NCI-H1092 treated with DMSO at 0.1 percent for 48 hours (cell line): Measurements from ENCODE around the gene IFI27L1.
"Not testable (repeated sequence)": the region's sequence is repeated elsewhere in the genome, so short reads cannot be mapped to it uniquely, and the experiment has no call there.

Experiments used
- DNase-seq: peaks from one replicate; lab custom pipeline; 2025; lab: John Stamatoyannopoulos, UW

IFI27L1 gene

DNA sequence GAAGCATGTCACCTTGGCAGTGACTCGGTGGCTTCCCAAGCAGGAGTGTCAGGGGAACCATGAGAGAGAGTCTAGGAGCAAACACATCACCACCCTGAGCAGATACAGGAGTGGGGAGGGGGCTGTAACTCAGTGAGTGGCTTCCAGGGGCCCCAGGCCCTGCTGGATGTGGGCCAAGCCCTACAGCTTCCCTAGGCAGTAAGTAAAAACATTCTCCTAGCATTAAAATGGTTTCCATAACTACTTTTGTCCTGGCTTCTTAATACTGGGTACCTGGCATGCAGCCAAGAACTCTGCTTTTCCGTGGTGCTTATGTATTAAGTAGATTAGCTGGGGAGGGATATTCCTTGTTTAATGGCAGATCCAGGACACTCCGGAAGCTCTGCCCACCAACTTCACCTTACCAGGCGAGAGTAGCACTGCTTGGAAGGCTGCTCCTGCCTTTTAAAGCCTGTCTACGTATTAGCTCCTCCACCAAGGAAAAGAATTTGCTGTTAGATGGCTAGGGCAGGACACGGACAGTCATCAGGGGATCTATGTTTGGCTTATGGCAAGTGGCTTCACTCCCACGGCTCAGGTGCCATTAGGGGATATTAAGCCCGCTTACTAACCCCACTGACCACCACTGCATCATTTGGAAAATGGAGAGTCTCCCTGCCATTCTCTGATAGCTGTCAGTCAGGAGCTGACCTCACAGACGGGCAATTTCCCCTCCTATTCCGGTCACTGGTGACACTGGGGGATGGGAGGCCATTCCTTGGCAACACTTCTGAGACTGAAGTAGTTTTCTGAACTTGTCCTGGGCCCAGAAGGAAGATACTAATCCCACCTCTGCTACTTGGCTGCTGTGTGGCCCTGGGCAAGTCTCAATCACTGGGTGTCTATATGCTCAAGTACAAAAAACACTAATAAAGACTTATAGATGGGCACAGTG, 32.2 kb upstream of the IFI27L1 start:
- peak; percentile 43 for DNase-seq

DNA sequence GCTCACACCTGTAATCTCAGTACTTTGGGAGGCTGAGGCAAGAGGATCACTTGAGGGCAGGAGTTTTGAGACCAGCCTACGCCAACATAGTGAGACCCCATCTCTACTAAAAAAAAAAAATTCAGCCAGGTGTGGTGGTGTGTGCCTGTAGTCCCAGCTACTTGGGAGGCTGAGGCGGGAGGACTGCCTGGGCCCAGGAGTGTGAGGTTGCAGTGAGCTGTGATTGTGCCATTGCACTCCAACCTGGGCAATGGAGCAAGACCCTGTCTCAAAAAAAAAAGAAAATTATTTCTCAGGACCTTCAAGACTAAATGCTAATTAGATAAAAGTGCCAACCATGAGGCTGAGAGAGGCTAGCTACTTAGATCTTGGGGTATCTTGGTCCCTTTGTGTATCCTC, 31.5 kb upstream of the IFI27L1 start:
- no peak for DNase-seq

- DNase-seq = no peak
Observed at GRCh38 chr14:94050231-94050880, 30.8 kb upstream of the IFI27L1 start.

DNA sequence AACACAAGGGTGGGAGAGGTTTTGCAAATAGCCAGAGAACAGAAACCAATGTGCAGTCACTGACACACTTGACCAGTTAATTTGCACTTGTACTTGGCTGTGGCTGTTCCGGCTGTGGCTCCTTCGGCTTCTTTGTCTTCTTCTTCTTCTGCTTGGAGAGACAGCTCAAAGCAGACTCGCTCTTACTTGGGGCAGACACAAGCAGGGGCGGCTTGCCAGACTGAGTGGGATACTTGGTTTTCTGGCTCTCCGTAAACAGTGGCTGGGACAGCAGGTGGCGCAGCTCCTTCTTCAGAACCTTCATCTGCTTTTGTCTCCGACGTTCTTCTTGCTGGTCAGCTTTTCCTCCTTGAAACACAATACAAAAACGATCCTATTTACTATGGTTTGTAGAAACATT, 30.0 kb upstream of the IFI27L1 start:
- DNase-seq = no peak

DNA sequence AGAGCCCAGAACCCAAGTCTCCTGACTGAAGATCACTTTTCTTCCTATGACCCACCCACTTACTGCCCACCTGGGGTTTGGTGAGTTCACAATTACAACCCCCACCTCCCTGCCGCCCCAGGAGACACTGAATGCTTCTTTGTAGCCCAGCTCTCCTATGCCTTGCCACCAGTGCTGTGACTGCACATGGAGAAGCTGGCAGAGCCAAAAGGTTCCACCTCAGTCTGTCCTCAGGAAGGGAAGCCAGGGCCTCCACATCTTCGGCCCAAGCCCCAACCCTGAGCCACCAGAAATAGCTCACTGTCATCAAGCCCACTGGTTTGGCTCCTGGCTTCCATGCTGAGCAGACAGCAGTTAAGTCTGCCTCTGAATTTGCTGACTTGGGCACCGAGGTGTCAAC, 29.3 kb upstream of the IFI27L1 start:
- no peak for DNase-seq

GRCh38 chr14:94052199-94052598, 28.9 kb upstream of the IFI27L1 start:
- DNase-seq = no peak

DNA sequence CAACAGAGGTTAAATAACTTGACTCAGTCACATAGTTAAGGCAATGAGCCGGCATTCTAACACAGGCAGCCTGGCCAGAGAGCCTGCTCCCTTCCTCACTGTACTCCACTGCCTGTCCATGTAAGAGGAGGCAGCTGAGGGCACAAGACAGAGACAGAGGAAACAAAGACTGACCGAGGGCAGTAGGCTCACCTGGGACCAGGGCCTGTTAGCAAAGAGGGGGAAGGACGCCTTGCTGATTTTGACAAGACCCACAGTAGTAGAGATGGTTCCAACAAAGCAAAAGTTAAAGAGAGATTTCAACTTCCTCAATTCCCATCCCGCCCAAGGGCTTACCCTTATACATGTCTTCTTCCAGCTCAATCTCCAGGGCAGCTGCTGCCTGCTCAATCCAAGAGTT, 28.4 kb upstream of the IFI27L1 start:
- no peak for DNase-seq

GRCh38 chr14:94054401-94054800, 26.7 kb upstream of the IFI27L1 start:
- DNase-seq = no peak

DNA sequence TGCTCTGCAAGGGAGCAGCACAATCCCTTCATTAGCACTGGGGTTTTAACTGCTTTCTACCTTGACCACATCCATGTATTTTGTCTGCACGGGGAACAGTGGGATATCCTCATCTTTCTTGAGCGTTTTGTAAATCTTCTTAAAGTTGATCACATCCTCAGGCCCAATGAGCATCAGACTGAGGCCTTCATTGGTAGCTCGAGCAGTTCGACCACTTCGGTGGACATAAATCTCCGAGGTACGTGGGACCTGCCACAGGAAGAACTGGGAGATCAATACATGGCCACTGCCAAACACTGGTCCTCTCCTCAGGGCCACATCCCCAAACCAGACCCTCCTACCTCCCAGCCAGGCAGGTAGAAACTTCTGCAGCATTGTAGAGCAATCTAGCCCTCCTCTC, 26.2 kb upstream of the IFI27L1 start:
- no peak for DNase-seq

GRCh38 chr14:94056579-94057308, 24.4 kb upstream of the IFI27L1 start:
- no peak for DNase-seq

DNA sequence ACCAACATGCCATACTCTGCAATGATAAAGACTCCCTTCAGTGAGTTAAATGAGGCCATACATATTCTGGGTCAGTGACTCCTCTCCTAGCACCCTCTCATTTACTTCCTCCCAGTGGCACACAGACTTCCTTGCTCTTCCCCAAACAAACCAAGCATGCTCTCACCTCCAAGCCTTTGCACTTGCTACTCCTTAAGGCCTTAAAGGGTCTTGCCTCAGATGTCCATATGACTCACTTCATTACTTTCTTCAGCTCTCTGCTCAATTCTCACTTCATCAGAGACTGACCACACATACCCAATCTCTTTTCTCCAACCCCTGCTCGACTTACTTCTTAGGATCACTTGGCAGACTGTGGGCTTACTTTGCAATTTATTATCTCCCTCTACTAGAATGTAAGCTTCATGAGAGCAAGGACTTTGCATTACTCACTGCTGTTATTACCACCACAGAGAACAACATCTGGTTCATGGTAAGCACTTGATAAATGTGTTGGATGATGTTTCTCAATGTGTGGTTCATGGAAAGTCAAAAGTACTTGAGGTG, 22.9 kb upstream of the IFI27L1 start:
- no peak for DNase-seq

DNA sequence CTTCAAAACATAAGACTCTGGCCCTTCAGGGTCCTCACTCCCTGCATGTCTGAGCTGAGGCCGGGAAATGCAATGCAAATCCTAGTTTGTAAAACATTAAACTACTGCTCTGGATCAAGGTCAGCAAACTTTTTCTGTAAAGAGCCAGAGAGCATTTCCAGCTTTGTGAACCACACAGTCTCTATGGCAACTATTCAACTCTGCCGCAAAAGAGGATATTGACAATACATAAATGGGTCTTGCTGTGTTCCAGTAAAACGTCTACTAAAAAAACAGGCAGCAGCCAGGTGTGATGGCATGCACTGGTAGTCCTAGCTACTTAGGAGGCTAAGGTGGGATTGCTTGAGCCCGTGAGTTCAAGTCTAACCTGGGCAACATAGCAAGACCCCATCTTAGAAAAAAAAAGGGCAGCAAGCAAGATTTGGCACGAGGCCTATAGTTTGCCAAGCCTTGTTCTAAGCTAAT, 22.4 kb upstream of the IFI27L1 start:
- no peak for DNase-seq

DNA sequence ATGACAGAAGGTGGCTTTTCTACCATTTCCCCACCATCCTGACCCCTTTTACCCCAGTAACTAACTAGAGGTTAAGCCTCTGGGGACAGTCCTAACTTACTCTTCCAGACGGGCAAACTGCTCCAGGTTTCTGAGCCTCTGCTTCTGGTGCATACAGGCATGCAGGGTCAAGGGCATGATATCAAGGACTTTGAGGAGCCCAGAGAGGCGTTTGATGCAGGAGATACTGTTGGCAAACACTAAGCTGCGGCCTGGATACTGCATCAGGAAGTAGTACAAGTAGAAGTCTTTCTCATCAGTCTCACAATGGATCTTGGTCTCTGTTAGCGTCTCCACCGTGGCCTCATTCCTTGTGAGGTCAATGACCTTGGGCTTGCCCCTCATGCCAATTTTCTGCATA, 21.1 kb upstream of the IFI27L1 start:
- DNase-seq = no peak

DNA sequence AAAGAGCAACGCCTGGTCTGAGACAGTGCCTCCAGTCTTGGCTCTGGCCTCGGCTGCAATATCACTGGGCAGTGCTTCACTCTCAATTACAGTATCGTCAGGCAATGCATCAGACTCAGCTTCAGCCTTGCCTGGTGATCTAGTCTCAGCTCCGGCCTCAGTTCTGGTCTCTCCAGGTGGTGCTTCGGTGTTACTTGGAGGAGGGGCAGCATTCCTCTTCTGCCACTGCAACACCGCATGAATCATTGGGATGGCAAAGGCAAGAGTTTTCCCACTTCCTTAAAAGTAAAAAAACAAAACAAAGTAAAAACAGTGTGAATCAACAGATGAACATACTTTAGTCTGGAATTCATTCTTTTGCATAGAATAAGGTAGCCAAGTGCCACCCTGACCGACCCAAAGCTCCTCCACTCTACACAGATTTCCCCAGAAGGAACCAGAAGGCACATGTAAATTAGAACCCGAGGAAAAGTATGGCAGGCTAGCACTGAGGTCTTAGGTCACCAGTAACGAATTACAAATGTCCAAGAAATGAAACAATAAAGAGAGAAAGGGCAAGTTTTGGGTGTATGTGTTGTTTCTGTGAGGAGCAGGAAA, 18.7 kb upstream of the IFI27L1 start:
- no peak for DNase-seq

DNA sequence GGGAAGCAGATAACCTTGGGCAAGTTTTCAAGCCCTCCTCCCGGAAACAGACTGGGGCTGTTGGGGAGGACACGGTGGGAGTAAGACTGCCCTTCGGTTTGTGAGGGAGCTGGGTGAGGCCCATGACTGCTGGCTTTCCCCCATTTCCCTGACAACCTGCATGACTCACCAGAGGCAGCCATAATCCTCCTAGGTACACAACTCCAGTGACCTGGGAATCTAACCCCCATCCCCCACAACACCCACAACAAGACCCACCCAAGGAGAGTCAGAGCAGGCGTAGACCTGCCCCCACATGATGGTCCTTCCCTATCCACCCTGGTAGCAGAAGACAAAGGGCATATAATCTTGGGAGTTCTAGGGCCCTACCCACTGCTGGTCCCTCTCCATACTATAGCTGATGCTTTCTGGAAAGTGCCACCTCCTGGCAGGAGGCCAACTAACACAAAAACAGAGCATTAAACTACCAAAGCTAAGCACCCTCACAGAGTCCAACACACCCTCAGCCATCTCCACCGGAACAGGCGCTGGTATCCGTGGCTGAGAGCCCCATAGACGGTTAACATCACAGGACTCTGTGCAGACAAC, 14.9 kb upstream of the IFI27L1 start:
- DNase-seq = peak; percentile 3

DNA sequence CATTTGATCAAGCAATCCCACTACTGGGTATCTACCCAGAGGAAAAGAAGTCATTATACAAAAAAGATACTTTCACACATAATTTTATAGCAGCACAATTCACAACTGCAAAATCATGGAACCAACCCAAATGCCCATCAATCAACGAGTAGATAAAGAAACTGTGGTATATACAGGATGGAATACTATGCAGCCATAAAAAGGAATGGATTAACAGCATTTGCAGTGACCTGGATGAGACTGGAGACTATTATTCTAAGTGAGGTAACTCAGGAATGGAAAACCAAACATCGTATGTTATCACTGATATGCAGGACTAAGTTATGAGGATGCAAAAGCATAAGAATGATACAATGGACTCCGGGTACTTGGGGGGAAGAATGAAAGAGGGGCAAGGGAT, 9.0 kb upstream of the IFI27L1 start:
- not testable (repeated sequence) for DNase-seq

GRCh38 chr14:94074534-94074933, 6.6 kb upstream of the IFI27L1 start:
- no peak for DNase-seq

DNA sequence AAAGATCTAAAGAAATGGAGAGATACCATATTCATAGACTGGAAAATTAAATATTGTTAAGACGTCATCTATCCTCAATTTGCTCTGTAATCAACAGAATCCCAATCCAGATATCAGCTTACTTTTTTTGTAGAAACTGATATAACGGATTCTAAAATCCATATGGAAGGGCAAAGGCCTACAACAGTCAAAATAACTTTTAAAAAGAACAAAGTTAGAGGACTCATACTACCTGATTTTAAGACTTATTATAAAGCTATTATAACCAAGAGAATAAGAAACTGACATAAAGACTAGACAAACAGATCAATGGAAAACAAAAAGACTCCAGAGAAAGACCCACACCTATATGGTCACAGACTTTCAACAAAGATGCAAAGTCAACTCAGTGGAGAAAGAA, 6.1 kb upstream of the IFI27L1 start:
- no peak for DNase-seq

GRCh38 chr14:94077111-94077821, 3.8 kb upstream of the IFI27L1 start:
- no peak for DNase-seq

DNA sequence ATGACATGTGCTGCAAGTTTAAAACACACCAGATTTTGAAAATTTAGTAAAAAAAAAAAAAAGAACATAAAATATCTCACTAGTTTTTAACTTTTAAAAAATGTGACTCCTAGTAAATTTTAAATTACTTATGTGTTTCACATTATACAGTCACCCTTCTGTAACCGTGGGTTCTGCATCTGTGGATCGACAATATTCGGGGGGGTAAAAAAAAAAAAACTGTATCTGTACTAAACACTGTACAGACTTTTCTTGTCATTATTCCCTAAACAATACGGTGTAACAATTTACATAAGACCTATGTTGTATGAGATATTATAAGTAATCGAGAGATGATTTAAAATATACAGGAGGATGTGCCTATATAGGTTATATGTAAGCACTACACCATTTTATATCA, 3.3 kb upstream of the IFI27L1 start:
- DNase-seq = no peak
